ENCODE measurements around the gene SEC61A2.

Gene SEC61A2

DNA sequence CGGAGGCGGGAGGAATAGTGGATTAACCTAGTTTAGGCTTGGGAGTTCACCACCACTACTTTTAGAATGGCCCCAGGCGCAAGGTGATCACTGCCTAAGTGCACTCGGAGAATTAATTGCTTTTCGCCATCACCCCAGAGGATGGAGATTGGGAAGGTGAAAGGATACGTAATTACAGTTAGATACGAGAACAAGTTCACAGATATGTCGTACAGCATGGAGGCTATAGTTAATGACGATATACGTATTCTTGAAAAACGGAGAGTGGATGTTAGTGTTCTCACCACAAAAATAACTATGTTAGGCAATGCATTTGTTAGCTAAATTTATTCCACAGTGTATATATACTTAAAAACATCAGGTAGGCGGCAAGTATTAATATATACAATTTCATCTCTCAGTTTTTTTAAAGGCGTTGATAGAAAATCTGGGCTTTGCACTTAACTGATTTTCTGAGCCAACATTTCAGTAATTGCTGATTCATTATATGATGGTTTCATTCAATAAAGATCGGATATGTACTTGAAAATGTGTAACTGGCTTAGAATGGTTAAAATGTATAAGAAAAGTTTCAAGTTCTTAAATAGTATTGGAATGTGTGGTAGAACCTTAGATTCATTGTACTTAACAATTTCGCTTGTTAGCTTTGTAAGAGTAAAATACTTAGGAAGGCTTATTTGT, 67.2 kb downstream of the SEC61A2 start:
- DNase-seq (ENCODE audit: low spot score) = no peak

DNA sequence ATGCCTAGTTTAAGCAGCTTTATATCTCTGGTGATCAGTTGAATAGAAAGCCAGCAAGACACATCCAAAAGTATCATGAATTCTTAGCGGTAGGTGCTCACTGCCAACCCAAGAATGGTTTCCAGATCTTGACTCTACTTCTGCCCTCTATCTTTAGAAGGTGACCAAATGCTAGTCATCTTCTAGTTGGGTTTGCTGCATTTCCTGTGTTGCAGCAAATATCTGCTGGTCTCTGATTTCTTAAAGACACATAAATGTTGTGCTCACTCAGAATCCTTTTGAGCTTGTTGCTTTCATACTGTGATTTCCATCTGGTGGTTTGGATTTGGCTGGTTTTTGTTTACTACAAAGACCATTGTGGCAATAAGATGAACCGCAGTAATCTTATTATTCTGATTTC, 68.7 kb downstream of the SEC61A2 start:
- peak; percentile 31 for DNase-seq (ENCODE audit: low spot score)

DNA sequence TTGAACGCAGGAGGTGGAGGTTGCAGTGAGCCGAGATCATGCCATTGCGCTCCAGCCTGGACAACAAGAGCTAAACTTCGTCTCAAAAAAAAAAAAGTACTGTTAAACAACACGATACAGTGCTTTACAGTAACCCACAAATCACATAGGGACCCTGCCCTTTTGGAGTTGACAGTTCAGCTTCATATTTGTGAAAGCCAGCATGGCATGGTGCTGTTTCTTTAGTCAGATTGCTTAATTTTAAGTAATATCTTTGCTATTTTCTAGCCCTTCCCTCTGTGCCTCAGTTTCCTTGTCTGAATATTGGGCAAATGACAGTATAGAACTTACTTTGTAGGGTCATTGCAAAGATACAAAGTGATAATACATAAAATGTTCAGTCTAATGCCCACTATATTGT, 71.4 kb downstream of the SEC61A2 start:
- no peak for DNase-seq (ENCODE audit: low spot score)

DNA sequence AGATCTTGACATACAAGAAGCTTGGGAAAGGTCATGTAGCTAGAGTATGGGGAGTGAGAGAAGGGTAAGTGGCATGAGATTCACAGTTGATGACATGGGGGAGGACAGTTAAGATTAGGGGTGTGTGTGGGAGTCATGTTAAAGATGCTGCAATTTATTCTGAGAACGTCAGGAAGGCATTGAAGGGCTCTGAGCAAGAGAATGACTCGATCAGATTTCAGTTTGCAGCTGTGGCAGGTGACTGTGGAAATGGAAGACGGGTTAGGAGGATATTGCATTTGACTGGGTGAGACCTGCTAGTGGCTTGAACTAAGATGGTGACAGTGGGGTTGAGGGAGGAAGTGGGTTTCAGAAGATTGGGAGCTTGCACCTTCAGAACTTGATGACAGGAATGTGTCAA, 72.1 kb downstream of the SEC61A2 start:
- peak; percentile 64 for DNase-seq (ENCODE audit: low spot score)

DNA sequence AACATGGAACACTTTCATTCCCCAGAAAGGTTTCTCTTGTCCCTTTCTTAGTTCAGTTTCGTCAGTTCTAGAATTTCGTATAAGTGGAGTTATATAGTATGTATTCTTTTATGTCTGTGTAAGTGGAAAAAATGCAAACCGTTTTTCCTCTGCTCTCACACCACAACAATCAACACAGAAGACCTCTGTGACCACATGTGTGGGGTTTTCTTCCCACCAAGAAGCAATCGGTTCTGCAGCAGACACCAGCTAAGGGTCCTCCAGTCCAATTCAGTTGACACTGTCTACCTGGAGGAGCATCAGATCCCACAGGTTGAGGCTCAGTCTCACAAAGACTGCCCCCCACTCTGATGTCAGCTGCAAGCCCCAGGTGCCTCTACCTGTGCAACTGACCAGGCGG, 72.7 kb downstream of the SEC61A2 start:
- no peak for DNase-seq (ENCODE audit: low spot score)

DNA sequence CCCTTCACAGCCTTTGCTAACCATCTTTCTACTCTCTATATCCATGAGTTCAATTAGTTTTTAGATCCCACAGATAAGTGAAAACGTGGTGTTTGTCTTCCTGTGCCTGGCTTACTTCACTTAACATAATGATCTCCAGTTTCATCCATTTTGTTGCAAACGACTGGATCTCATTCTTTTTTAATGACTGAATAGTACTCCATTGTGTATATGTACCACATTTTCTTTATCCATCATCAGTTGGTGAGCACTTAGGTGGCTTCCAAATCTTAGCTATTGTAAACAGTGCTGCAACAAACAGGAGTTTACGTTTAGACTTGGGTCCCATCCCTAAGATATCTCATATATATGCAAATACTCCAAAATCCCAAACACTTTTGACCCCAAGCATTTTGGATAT, 75.6 kb downstream of the SEC61A2 start:
- DNase-seq (ENCODE audit: low spot score) = no peak

DNA sequence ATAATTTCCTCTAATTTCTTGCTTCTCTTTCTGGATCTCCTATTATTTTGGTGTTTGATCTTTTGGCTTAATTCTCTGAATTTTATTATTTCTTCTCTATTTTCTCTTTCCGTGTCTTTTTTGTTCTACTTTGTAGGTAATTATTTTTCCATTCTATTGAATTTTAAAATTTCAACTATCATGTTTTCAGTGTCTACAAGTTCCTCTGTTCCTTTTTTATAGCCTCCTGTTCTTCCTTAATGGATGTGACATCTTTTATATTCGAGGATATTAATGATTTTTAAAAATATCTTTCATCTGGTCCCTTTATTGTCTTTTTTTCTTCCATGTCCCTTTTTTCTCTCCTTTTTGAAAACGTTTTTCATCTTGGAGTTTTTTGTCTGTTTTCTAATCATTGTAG, 77.6 kb downstream of the SEC61A2 start:
- no peak for DNase-seq (ENCODE audit: low spot score)

DNA sequence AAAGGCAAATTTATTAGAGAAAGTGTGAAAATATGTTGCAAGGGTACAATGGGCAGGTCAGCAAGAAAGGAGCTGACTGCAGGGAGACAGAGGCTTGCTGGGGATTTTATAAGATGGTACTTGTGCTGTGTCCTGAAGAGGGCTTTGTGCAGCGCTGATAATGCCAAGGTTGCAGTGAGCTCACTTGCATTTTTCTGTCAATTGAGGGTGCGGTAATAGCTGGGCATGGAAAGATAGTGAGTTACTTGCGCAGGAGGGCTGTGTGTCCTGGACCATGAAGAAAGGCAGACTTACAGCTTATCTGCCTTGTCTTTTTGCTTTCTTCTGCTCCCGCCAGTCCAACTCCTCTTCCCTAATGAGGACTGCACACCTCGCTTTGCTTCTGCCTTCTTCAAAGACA, 79.0 kb downstream of the SEC61A2 start:
- no peak for DNase-seq (ENCODE audit: low spot score)

DNA sequence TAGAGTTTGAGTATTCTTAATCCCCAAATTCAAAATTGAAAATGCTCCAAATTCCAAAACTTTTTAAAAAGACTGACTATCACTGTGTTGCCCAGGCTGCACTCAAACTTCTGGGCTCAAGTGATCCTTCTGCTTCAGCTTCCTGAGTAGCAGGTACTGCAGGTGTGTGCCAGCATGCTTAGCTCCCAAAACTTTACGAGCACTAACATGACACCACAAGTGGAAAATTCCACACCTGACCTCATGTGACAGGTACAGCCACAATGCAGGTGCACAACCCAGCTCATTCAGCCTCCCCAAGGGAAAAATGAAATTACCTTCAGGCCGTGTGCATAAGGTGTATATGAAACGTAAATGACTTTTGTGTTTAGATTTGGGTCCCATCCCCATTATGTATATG, 83.0 kb downstream of the SEC61A2 start:
- no peak for DNase-seq (ENCODE audit: low spot score)

DNA sequence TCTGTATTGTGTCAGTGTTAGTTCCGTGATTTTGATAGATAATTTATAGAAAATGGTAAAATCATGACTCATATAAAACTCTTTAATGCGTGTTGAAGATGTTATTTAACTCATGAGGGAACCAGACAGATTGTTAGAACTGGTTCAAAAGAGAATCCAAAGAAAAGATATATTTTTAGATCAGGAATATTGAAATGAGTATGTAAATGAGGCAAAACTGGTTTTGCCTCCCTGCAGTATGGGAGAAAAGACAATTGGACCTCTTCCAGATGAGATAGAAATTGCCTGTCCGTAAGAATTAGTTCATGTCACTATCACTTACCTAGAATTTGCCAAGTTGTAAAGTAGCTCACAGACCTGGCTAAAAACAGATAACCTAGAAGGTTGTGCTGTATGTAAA, 84.1 kb downstream of the SEC61A2 start:
- no peak for DNase-seq (ENCODE audit: low spot score)

DNA sequence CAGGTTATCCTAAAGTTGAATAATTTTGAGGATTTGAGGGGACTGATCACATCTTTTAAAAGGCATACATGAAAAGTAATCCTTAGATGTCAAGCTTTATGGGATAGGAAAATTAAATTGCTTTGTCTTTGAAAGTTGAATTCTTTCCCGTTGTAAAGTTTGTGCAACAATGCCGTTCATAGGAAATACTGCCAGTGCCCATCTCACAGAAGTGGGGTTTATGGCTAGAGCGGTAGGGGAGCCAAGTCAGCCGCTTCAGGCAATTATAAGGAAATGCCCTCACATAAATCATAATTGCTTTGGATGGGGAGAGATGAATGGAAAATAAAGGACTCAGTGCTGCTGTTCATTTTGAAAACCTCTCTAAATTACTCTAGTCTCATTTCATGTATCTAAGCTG, 84.6 kb downstream of the SEC61A2 start:
- no peak for DNase-seq (ENCODE audit: low spot score)

DNA sequence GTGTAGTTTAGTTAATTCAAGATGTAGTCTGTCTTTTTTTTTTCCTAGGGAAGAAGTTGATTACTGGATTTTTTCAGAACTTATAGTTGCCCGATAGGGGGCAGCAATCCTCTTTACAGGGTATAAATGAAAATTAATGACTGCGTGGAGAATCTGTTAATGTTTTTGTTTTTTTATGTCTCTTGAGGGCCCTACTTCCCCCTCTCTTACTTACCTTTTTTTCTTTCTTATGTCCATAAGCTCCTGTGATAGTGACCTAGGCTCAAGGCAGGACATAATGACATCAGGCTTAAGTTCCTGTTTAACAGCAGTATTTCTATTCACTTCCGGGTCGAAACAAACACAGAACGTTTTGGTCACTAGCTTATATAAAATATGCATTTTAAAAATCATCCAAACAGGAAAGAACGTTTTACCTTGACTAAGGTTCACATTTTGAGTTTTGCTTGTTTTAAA, 85.3 kb downstream of the SEC61A2 start:
- peak; percentile 30 for DNase-seq (ENCODE audit: low spot score)

Measured in activated CD4-positive, alpha-beta T cell treated with anti-CD3 and anti-CD28 coated beads, Interleukin-2, Interleukin-4, amounts not matched to agents 100 ng/mL and 50 ng/mL, durations not matched to agents 16 hours and 8 hours (primary cell).